Keratinocyte (primary cell): ENCODE measurements around the gene HPX.

Experiments
- EZH2 ChIP-seq: IDR thresholded peaks from one replicate; pipeline ENCODE4 v1.6.1; 2012; ENCODE audit warnings: inconsistent platforms, mild to moderate bottlenecking, low read length, moderate library complexity
- TF ChIP-seq, protein P1 (sequence below), 3 experiments: IDR thresholded peaks in 1 of 3; conservative IDR thresholded peaks in 1 of 3; optimal IDR thresholded peaks in 1 of 3; 2 replicates in 2 of 3; 3 replicates in 1 of 3; pipeline versions ENCODE3 to v1.5.1; 2011; ENCODE audit warnings: low read length in 3 of 3, mild to moderate bottlenecking in 3 of 3, moderate library complexity in 2 of 3, control low read depth in 1 of 3, inconsistent platforms in 1 of 3; ENCODE audit not compliant: insufficient read depth in 2 of 3; ENCODE audit errors: extremely low read depth in 1 of 3

DNA sequence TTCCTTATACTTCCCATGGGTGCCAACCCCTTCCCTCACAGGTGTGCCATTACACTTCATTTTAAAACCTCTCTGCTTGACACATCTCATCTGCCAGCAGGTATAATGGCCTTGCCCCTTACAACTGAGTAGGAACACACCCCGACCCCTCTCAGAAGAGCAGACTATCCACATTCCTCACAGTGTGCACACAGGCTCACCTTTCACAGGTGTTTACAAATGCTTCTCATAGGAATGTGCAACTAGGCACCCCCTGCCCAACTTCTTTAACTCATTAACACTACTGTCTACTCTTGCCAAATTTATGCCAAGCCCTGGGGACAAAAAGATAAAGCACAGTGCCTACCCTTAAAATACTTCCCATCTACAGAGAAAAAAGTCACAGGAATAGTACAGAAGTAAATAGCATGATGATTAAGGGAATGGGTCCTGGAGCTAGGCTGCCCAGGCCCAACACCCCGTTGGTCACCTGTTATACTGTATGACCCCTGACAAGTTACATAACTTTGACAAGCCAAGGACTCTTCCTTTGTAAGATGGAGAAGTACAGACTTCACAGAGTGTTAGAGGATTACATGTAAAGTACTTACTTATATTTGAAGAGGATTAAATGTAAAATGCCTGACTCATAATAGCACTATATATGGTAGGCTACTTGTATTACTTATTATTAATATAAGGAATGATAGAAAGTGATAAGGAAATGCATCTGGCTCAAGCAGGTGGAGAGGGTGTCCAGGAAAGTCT, 17.7 kb upstream of the HPX start:
- TF ChIP-seq, protein P1, sequence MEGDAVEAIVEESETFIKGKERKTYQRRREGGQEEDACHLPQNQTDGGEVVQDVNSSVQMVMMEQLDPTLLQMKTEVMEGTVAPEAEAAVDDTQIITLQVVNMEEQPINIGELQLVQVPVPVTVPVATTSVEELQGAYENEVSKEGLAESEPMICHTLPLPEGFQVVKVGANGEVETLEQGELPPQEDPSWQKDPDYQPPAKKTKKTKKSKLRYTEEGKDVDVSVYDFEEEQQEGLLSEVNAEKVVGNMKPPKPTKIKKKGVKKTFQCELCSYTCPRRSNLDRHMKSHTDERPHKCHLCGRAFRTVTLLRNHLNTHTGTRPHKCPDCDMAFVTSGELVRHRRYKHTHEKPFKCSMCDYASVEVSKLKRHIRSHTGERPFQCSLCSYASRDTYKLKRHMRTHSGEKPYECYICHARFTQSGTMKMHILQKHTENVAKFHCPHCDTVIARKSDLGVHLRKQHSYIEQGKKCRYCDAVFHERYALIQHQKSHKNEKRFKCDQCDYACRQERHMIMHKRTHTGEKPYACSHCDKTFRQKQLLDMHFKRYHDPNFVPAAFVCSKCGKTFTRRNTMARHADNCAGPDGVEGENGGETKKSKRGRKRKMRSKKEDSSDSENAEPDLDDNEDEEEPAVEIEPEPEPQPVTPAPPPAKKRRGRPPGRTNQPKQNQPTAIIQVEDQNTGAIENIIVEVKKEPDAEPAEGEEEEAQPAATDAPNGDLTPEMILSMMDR (optimal IDR thresholded peaks at IDR 0.05 in 1 of 3, IDR thresholded peaks at IDR 0.05 in 1 of 3, conservative IDR thresholded peaks at IDR 0.05 in 1 of 3; ENCODE audit: extremely low read depth in 1 of 3, insufficient read depth in 2 of 3, low read length in 3 of 3) = no peak
- TF ChIP-seq EZH2 = no peak
